CD4-positive, alpha-beta T cell treated with Interleukin-6 at 100 ng/mL for 8 hours (primary cell): ENCODE measurements around the gene GREM2.

Experiments
- DNase-seq: peaks from one replicate; pipeline ENCODE4 v3.0.0-alpha.2; 2020; ENCODE audit warnings: mixed read lengths, low spot score

The GREM2 gene

DNA sequence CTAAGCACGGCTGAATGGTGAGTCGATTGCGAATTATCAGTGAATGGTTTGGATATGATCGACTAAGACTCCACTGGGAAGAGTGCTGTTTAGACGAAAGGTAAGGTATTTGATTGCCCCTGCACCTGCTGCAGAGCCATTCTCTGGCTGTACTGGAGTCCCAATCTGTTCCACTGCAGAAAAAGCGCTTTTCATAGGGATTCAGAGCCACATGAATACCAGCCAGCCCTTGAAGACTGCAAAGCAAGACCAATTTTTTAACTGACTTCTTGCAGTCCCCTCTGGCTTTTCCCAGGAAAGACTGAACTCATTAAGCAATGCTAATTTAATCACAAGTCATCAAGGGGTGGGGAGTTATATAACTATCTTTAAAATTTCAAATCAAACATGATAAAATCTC, 1.3 kb downstream of the GREM2 start:
- no peak for DNase-seq

DNA sequence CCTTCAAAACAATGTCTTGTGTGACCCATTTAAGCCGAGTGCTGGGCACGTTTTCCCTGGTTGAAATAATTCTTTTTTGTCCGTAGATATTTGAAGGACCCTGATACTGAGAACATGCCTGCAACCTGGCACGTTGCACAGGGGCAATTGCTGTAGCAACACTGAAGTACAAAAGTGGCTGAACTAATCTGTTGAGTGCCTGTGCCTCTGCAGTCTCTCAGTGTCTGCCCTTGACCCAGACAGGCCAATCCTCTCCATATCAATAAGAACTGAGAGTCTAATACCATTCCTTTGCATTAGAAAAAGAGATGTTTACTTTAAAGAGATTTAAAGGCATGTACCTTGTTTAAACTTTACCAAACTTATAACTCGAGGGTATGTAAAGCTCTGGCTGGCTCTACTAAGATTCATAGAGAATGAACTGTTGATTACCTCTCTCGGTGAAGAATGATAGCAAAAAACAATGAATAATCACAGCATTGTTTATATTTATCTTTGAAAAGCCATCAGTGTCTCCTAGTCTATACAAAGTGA, 2.4 kb downstream of the GREM2 start:
- no peak for DNase-seq

DNA sequence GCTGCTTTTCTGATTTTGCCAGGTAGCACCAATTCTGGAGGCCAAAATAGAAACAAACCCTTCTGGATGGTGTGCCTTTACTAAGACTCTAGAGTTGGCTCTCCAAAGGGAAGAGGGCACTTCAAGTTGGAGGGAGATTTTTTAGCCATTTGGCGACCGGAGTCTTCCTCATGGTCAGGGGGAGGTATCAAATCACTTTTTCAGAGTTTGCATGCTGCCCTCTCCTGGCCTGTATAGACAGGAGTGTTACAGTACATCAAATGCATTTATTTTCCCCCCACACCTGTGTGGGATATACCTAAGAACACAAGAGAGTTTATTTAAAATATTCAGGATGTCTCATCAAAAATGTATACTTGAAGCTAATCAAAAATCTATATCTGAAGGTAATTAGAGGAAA, 3.2 kb downstream of the GREM2 start:
- DNase-seq, result peak; percentile 4

DNA sequence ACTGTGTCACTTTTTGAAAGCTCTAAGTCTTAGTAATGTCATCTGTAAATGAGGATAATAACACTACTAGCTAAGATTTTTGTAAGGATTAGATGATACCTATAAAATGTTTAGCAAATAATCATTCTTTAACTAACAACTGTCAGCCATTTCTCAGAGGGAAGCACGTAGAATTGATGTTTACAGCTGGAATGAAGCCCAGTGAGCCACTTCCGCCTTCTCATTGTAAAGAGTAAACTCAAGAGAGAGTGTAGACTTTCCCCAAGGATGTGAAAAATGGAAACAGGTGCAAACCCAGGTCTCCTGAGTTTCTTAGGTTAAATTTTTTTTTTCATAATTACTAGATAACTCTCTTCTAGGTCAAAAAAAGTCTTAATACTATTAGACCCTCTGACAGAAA, 4.9 kb downstream of the GREM2 start:
- DNase-seq, result no peak

DNA sequence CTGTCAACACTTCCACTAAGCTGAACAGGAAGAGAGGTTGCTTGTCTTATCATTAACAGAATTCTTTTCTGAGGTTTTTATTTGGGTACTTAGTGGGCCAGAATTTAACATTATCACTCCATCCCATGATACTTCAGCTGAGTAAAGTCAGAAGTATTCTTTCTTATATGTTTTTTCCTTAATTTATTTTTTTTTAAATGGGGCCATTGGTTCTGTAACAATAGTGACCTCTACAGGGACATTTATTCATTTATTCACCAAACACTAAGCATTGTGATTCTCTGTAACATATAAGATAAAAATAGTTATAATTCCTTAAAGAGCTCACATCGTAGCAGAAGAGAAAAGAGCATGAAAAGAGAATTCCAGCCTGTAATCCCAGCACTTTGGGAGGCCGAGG, 9.8 kb downstream of the GREM2 start:
- DNase-seq, result no peak

DNA sequence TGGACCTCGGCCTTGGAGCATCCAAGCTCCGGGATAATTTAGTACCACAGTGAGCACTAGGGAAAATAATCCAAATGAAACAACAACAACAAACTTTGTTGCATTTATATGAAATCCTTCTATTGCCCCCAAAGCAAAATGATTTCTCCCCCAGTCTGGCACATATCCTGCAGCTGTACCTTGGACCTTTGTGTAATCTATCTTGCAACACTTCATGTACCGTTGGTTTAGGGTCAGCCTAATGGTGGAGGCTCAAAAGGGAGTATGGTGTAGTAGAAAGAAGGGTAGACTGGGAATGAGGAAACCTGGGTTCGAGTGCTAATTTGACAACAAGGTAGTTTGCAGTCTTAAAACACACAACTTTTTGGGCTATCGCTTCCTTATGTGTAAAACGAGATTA, 12.1 kb downstream of the GREM2 start:
- no peak for DNase-seq

- DNase-seq, result no peak
These were observed 12.7 kb downstream of the GREM2 start for GRCh38 chr1:240599299-240599698.

- no peak for DNase-seq
These were observed 13.5 kb downstream of the GREM2 start for GRCh38 chr1:240598216-240599001.

DNA sequence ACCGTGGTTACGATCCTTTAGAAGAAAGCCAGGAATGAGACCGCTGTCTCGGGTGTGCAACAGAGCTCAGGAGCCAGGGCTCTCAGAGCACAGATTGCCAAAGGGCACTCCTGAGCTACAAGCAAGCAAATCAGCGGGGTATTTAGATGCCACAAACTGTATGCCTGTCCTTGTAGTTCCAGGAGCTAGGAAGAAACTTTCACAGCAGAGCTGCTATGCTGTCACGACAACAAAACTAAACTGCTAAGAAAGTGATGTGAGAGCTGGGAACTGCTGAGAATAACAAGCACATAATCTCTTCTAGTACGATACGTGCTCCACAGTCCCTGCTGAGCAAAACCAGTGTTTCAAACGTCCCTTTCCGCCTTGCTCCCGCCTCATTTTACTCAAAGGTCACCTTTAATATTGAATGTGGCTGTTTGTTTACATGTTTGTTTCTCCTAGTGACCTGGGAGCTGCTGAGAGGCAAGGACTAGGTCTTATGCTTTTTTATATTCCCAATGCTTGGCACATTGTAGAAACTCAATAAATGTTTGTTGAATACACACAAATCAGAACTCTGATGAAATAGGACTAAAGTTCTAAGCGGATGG, 14.7 kb downstream of the GREM2 start:
- no peak for DNase-seq

DNA sequence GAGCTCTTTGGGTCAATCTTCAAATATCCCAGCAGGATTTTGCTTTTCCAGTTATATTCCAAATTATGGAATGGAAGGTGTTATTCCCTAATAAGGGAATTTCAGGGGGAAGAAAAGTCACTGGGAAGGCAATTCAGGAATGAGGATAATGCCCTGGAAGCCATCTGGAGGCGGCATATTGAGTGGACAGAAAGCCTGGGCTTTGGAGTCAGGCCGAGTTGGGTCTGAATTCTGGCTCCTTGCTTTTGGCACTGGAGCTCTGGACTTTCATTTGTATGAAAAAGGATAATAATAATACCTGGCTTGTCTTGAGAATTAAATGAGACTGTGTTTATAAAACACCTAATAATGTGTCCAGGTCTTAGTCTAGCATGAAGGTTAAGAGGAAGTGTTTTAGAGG, 16.5 kb downstream of the GREM2 start:
- no peak for DNase-seq

GRCh38 chr1:240591564-240591963, 20.4 kb downstream of the GREM2 start:
- no peak for DNase-seq

- DNase-seq, result no peak
These were observed 20.9 kb downstream of the GREM2 start for GRCh38 chr1:240591078-240591477.

DNA sequence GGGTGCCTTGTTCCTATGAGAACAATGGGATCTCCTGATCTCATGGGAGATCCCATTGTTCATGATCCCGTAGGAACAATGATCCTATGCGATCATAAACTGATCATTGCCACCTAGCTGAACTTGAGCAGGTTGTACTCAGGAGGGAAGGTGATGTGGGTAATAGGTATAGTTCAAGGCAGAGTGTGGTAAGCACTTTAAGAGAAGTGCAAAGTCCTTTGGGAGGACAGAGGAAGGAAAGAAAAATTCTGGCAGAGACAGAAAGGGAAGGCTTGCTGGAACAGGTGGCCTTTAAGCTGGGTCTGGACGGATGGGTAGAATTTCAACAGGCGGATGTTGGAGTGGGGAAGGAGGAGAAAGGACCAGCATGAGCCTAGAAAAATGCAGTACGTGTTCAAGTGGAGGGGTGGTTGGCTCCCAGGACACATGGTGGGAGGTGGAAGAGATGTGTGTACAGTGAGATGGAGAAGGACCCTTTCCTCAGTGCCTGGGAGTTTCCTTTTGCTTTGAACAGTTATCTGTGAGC, 22.3 kb downstream of the GREM2 start:
- DNase-seq, result no peak

DNA sequence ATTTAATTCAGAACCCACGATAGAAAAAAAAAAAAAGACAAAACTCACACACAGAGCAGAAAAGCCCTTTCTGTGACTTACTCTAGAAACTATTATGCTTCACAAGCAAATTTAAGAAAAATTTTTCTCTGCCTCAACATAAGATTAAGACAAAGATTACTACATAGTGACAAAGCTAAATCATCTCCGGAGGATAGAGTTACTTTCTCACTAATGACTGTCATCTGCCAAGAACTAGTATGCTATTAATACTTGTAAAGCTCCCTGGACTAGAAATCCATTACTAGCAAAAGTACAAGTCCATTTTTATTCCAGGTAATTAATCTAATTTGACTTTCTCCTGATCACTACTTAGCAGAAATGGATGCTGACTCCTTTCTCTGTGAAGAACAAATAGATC, 25.9 kb downstream of the GREM2 start:
- no peak for DNase-seq

GRCh38 chr1:240582953-240583352, 29.0 kb downstream of the GREM2 start:
- DNase-seq, result no peak

DNA sequence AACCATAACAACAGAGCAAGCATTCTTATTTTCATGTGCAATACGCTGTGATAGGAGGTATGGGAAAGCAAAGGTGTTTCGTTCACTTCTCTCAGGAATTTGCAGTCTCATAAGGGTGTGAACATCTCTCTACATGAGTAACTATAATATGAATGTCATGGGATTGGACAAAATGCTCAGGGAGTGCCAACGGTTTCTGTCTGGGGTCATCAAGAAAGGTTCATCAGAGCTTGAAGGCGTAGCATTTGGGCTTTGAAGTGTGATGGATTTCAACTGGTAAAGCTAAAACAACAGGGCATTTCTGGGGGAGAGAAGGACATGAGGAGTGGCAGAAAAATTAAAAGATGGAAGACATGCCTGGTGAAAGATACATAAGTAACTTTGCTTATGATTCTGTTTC, 32.4 kb downstream of the GREM2 start:
- no peak for DNase-seq

- DNase-seq, result no peak
These were observed 34.9 kb downstream of the GREM2 start for GRCh38 chr1:240577095-240577494.

DNA sequence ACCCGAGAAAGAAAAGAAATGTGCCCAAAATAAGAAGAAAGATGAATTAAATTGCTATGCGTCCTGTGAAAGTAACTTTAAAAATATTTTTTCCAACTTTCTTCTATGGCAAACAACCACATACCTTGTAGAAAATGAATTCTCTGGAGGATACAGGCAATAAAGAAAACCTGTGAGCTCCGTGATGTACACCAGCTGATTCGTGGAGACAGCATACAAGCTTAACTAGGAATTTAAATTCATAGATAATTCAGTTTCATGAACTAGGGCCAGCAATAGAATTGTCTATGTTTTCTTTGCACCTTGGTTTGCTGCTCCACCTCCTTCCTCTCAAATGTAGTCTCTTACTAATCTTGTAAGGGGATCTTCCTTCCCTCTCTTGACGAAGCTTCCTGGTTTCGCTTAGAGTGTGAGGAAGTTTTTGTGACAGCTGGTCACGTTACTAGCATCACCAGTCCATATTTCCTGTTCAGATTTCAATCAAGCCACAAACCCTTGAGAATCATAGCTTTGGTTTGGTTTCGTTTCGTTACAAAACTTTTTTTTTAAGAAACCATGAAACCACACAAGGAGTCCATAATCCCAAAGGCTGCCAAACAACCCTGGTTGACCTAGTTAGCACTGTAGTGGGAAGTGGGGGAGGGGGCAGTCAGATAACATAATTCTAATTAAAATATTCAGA, 35.8 kb downstream of the GREM2 start:
- DNase-seq, result peak; percentile 66

DNA sequence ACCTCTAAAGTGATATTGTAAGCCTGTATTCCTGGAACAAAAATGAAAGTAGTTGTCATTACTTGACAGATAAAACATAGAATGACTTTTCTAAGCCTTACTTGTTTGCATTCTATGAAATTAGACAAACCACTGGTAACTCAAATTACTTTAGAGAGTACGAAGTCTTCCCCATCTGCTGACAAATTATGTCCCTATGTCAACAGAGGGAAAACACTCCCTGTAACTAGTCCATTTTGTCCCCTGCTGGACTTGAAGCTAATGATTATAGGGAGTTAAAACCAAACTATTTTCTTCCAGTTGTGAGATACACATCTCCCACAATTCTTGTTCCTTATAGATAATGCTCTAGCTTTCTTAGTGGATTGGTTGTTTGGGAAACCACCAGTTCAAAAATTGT, 39.6 kb downstream of the GREM2 start:
- no peak for DNase-seq

GRCh38 chr1:240571782-240572181, 40.2 kb downstream of the GREM2 start:
- DNase-seq, result no peak

- no peak for DNase-seq
These were observed 44.9 kb downstream of the GREM2 start for GRCh38 chr1:240567066-240567465.

DNA sequence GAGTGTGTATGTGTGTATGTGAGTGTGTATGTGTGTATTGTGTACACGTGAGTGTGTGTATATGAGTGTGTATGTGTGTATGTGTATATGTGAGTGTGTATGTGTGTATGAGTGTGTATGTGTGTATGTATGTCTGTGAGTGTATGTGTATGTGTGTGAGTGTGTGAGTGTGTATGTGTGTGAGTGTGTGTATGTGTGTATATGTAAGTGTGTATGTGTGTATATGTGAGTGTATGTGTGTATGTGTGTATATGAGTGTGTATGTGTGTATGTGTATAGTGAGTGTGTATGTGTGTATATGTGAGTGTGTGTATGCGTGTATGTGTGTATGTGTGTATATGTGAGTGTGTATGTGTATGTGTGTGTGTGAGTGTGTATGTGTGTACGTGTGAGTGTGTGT, 49.2 kb downstream of the GREM2 start:
- DNase-seq, result no peak

- DNase-seq, result no peak
These were observed 49.8 kb downstream of the GREM2 start for GRCh38 chr1:240562111-240562590.
